SK-MEL-5 (cell line): ENCODE data around the gene THRB. TPM values are rescaled to one million over a fixed set of nuclear protein-coding genes. Genes with fewer than 3 reads are reported as not detected.

Source experiments
- DNase-seq: peaks from one replicate; pipeline ENCODE4 v3.0.0-alpha.2; 2016; ENCODE audit warnings: low read depth, low spot score
- in situ Hi-C: cut with HindIII; loops from 2 replicates; pipeline ENCODE4 v1.10.0; 2016; ENCODE audit warnings: low sequenced_read_pairs, high pct_unique_total_duplicates, low pct_unique_long_range_greater_than_20kb
- total RNA-seq: library from RNA; depleted of rRNA; stranded (reverse); fragments of >200 nt; shearing (Covaris generic); gene quantifications from 2 replicates; pipeline ENCODE4 v1.2.3, GENCODE V29; 2014

Gene THRB
- total RNA-seq, 1 experiment from 2014 or later: 0.16 TPM

GRCh38 chr3:24290596-24290995 is 204.1 kb downstream of the THRB start:
- in situ Hi-C loops: no loop called here
- DNase-seq: no peak

GRCh38 chr3:24288496-24289236 is 206.0 kb downstream of the THRB start:
- in situ Hi-C loops: no loop called here
- DNase-seq: no peak

- in situ Hi-C loops: no loop called here
- no peak for DNase-seq
Measured at GRCh38 chr3:24287755-24288450, 206.7 kb downstream of the THRB start.

- DNase-seq: no peak
- in situ Hi-C loops: no loop called here
Measured at GRCh38 chr3:24286405-24286804, 208.2 kb downstream of the THRB start.

GRCh38 chr3:24278543-24278942 is 216.1 kb downstream of the THRB start:
- in situ Hi-C loops: no loop called here
- DNase-seq: no peak

GRCh38 chr3:24273491-24273890 is 221.2 kb downstream of the THRB start:
- in situ Hi-C loops: no loop called here
- DNase-seq: no peak

- in situ Hi-C loops: no loop called here
- DNase-seq: no peak
Measured at GRCh38 chr3:24272875-24273274, 221.8 kb downstream of the THRB start.

- in situ Hi-C loops: no loop called here
- no peak for DNase-seq
Measured at GRCh38 chr3:24272408-24272807, 222.2 kb downstream of the THRB start.

GRCh38 chr3:24271228-24271627 is 223.4 kb downstream of the THRB start:
- no peak for DNase-seq
- in situ Hi-C loops: no loop called here

- in situ Hi-C loops: no loop called here
- DNase-seq: no peak
Measured at GRCh38 chr3:24270744-24271143, 223.9 kb downstream of the THRB start.

GRCh38 chr3:24270204-24270691 is 224.4 kb downstream of the THRB start:
- in situ Hi-C loops: no loop called here
- no peak for DNase-seq

- in situ Hi-C loops: no loop called here
Measured at GRCh38 chr3:24264748-24265158, 229.9 kb downstream of the THRB start.

GRCh38 chr3:24264011-24264410 is 230.6 kb downstream of the THRB start:
- no peak for DNase-seq

More at GRCh38 chr3:24264748-24265158, 229.9 kb downstream of the THRB start:
- peak; percentile 72 for DNase-seq

GRCh38 chr3:24263069-24263668 is 231.5 kb downstream of the THRB start:
- DNase-seq: no peak
- in situ Hi-C loops: no loop called here

More at GRCh38 chr3:24264011-24264410, 230.6 kb downstream of the THRB start:
- in situ Hi-C loops: no loop called here

GRCh38 chr3:24261521-24261920 is 233.1 kb downstream of the THRB start:
- no peak for DNase-seq
- in situ Hi-C loops: no loop called here

- DNase-seq: no peak
- in situ Hi-C loops: no loop called here
Measured at GRCh38 chr3:24259901-24260512, 234.6 kb downstream of the THRB start.

- DNase-seq: no peak
- in situ Hi-C loops: no loop called here
Measured at GRCh38 chr3:24258727-24259600, 235.7 kb downstream of the THRB start.
